PFSK-1 (cell line): ENCODE data around the gene ADRA2A.

Experiments used
- POLR2AphosphoS5 ChIP-seq: IDR thresholded peaks from 2 replicates; pipeline ENCODE4 v1.6.1; 2012; ENCODE audit warnings: low read depth, mild to moderate bottlenecking, control low read depth, low read length, moderate library complexity
- TAF1 ChIP-seq: IDR thresholded peaks from 2 replicates; pipeline ENCODE4 v1.6.1; 2012; ENCODE audit warnings: low read length, control low read depth, borderline replicate concordance; ENCODE audit not compliant: insufficient read depth
- TF ChIP-seq, protein P1 (sequence below), 2 experiments: IDR thresholded peaks; 2 replicates each; pipeline versions ENCODE4 v1.6.1 to v1.8.0; 2011 to 2012; ENCODE audit warnings: low read depth in 2 of 2, low read length in 2 of 2, control low read depth in 1 of 2, inconsistent platforms in 1 of 2, mild to moderate bottlenecking in 1 of 2, moderate library complexity in 1 of 2; ENCODE audit not compliant: insufficient read depth in 1 of 2

DNA sequence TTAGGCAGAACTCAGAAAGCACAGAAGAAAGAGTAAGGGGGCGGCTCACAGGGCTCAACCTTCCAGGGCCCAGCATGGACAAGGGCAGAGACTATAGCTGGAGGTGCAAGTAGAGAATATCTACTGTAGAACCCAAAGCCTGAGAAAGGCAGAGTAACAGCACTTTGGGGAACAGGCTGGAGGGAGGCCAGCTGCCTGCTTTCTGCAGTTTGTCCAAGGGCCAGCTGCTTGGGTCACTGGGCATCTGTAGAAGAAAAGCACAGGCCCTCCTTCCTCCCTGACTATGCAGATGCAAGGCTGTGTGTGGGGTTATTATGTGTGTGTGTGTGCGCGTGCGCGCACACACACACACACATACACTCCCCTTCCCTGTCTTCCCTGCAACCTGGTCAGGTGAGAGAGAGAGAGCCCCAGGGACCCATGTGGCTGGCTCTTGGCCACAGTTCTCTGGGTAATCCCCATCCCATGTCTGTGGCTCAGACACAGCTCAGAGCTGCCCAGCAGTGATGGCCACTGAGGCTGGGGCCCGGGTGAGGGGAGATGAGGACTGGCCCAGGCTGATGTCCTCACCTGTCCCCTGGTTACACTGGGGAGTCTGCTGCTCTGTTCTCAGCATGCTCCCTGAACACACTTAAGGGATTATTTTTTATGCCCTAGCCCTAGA is 9.0 kb downstream of the ADRA2A start:
- TF ChIP-seq TAF1 (no peak), POLR2AphosphoS5 (no peak)
- TF ChIP-seq, protein P1, sequence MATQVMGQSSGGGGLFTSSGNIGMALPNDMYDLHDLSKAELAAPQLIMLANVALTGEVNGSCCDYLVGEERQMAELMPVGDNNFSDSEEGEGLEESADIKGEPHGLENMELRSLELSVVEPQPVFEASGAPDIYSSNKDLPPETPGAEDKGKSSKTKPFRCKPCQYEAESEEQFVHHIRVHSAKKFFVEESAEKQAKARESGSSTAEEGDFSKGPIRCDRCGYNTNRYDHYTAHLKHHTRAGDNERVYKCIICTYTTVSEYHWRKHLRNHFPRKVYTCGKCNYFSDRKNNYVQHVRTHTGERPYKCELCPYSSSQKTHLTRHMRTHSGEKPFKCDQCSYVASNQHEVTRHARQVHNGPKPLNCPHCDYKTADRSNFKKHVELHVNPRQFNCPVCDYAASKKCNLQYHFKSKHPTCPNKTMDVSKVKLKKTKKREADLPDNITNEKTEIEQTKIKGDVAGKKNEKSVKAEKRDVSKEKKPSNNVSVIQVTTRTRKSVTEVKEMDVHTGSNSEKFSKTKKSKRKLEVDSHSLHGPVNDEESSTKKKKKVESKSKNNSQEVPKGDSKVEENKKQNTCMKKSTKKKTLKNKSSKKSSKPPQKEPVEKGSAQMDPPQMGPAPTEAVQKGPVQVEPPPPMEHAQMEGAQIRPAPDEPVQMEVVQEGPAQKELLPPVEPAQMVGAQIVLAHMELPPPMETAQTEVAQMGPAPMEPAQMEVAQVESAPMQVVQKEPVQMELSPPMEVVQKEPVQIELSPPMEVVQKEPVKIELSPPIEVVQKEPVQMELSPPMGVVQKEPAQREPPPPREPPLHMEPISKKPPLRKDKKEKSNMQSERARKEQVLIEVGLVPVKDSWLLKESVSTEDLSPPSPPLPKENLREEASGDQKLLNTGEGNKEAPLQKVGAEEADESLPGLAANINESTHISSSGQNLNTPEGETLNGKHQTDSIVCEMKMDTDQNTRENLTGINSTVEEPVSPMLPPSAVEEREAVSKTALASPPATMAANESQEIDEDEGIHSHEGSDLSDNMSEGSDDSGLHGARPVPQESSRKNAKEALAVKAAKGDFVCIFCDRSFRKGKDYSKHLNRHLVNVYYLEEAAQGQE (IDR thresholded peaks at IDR 0.05; ENCODE audit: insufficient read depth in 1 of 2, low read depth in 2 of 2, low read length in 2 of 2): no peak
